ENCODE measurements around the gene ATRX.

- TF ChIP-seq TAF1 (IDR thresholded peaks at IDR 0.05; ENCODE audit: borderline replicate concordance, low read depth, low read length) (no peak), POLR2A (IDR thresholded peaks at IDR 0.05; ENCODE audit: low read depth, low read length) (no peak)
Measured at GRCh38 chrX:77768787-77769186, 17.2 kb downstream of the ATRX start.

Data from GM12892 (cell line).